GM21576 (cell line): ENCODE data around the gene C8G.

Experiments
- ATAC-seq: cut with Tn5 transposase; IDR thresholded peaks from one replicate; pipeline ENCODE4 v1.9.1; 2021; ENCODE audit warnings: mild to moderate bottlenecking, moderate library complexity; ENCODE audit not compliant: unreplicated experiment

The C8G gene

DNA sequence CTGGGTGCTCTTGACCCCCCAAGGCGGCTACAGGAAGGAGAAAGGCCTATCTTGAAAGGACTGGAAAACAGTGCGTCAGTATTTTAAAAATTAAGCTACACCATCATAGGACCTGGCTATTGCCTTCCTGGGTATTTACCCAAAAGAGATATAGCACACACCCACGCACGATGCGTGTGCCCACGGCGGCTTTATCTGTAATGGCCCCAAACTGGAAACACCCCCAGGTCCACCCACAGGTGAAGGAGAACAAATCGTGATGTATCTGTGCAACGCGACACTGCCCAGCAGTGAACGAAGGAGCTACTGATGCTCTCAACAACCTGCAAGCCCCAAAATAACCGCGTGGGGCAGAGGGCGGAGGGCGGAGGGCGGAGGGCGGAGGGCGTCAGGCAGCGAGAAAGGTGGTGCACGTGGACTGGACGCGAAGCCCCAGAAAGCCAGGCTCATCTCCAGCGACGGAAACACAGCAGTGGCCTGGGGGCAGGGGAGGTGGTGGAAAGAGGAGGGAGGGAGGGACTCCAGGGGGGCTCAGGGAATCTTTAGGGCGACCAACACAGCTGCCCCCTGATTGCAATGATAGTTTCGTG lies 19.9 kb downstream of the C8G start:
- no peak for ATAC-seq

DNA sequence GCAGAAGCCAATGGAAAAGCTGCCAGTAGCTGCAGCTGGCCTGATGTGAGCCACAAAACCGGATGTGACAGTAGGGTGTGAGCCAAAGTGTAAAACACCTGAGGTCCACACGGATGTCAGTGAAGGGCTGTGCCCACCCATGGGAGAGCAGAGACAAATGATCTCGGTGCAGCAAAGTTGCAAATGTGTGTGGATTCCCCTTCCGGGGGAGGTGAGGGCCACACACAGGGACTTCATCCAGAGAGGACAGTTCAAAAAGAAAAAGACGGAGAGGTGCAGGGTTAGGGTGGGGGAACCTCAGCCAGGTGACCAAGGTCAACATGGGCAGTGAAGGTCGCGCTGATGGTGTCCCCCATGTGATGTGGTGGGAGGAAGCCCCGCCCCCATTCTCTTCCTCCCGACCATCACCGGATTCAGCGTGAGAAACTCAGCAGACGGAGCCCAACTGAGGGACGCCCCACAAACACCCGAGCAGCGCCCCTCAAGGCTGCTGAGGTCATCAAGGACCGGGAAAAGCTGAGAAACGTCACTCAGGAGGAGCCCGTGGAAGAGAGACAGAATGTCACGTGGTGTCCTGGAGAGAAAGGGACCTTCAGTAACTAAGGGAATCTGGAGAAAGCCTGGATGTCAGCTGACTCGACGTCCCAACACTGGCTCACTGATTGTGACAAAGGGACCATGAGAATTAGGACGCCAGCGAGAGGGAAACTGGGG lies 20.9 kb downstream of the C8G start:
- no peak for ATAC-seq

DNA sequence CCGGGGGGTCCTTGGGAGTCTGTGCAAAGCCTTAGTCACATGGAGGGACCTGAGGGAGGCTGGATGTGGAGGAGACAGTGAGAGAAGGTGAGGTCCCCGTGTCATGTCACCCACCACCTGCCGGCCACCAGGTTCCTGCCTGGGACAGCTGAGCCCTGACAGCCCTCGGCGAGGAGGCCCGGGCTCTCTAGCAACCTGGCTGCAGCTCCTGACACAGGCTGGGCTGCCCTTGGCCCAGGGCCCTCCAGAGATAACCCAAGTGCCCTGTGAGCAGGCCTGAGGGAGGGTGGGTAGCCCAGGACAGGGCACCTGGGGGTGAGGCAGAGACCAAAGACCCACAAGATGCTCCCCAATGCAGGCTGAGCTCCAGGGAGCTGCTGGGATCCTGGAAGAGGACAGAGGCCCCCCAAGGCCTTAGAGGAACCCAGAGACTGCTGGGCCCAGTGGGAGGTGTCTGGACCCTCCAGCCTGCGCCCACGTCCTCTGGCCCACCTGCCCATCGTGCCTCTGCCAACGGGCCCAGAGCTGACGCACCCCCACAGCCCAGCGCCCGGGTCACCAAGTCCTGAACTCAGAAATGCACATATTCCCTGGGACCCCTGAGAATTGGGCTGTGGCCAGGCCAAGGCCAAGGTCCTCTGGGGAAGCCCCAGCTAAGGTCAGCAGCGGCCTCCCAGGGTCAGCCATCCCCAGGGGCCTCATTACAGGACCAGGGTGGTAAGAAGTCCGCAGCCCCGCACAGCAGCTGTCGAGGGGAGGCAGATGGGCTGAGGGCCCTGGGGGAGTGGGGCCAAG lies 23.5 kb downstream of the C8G start:
- no peak for ATAC-seq

DNA sequence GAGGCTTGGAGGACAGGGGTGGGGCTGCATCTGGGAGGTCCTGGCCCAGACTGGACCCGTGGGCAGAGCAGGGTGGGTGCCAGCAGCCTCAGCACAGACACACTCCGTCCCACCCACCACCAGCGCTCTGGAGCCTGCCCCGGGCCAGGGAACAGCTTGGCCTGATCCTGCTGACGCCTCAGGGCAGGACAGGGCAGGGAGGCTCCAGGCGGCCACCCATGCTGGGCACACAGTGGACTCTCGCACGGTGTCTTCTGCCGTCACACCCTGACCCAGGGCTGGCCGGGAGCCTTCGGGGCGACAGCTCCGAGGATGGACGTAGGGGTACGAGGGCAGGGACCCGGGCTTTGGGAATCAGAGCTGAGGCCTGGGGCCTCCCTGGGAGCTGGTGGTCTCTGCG lies 24.1 kb downstream of the C8G start:
- ATAC-seq, result no peak

DNA sequence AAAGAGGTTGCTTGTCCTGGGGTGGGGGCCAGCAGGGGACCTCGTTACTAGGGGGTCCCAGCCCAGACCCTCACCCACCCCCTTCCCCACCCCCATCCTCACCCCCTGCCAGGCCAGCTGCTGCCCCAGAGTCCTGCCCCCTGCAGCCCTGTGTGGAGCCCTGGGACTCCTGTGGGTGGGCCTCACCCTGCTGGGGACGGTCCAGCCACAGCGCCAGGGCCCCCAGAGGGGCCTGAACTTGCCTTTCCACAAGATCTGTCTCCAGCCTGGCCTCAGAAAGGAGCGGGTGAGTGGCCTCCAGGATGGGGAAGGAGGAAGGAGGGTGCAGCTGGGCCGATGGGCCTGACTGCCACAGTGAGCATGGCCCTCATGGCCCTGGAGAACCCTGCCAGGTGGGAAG lies 24.7 kb downstream of the C8G start:
- no peak for ATAC-seq

DNA sequence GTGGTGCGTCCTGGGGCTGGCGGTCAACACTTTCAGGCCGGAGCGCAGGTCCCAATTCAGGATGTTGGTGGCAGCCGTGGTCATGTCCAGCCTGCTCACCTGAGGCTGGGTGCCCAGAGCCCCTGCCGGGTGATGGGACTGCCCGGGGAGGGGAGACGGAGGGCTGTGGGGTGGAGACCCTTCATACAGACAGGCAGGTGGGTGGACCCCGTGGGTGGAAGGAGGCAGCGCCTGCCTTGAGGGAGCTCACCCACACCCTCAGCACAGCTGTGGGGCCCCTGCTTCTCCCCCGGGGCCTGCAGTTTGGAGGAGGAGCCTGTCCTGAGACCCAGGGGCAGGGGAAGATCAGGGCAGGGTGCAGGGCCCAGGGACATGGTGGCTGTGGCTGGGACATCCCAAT lies 25.3 kb downstream of the C8G start:
- ATAC-seq, result no peak

DNA sequence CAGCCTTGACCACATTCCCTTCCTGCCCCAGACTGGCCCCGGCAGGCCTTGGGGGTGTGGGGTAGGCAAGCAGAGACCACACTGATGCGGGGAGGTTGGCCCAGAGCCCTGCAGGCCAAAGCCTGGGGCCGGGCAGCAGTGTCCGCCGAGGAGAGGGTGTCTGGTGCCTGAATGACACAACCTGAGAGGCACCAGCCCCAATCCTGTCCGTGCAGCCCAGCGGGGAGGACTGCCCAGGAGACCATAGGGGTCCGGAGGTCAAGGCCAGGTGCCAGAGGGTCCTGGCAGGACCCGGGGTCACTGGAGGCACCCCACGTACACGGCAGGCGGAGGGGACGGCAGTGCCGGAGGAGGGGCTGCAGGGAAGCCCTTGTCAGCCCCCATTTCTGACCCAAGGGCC lies 26.7 kb downstream of the C8G start:
- no peak for ATAC-seq

DNA sequence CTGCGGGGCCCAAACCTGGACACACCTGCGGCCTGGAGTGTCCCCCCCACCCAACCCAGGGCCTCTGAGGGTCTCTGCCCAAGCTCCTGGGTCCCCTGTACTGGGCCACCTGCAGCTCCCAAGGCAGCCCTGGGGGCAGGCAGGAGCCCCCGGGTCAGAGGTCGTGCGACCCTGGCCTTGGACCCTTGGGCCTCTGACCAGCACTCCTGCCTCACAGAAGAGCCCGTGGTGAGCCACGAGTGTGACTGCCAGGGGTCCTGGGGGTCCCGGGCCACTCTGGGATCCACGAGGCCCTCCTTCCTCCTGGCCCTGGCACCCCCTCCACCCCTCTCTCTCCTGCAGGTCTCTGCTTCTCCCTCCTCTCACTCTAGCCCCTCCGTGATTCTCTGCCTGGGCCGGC lies 27.3 kb downstream of the C8G start:
- no peak for ATAC-seq

DNA sequence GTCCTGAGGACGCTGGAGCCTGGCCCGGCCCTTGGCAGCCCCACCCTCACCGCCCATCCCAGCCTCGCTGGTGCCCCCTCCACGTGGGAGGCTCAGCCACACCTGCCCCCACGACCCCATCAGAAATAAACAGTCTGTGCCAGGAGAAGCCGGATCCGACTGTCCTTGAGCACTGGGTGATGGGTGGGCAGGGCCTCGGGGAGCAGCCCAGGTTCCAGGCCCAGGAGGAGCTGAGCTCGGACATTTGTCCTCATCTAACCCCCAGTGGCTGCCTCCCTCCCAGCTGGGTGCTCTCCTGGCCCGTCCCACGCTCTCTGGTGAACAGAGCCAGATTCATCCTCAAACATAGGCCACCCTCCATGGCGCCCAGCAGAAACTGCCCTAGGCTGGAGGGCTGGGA lies 27.7 kb downstream of the C8G start:
- no peak for ATAC-seq

DNA sequence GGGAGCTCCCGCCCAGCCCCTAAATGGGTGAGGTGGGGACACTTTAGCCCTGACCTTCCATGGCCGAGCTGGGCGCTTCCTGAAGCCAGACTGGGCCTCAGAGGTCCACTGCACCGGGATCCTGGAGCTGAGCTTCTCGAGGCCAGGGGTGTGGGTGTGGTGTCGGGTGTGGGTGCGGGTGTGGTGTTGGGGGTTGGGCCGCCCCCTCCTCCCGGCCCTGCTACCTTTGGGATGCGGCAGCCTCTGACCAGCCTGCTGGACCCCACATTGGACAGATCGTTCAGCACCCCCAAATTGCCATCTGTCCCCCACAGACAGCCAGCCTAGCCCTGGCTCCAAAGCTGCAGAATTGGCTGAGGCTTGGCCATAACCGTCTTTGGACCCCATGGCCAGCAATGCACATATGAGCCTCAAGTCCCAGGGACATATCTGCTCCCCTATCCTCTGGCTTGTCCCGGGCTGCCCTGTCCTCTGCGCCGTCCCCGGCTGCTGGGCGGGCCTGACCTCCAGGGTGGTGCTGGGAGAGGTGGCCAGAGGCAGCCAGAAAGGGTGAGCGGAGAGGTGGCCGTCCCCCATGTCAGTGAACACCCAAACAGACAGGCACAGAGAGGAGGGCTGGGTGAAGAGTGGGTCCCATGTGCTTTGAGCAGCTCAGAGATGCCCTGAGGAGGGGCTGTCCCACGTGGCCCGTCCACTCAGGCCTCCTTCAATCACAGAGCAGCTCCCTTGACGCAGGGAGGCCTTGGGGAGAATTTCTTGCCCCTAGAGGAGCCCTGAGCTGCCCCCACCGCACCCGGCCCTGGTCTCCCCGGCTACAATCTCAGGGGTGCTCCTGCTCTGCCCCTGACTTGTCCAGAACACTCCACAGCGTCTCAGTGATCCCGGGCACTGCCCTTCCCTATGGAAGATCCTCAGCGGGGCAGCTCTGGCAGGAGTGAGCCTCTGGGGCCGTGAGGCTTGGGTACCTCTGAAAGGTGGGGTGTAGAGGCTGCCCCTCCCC lies 28.9 kb downstream of the C8G start:
- no peak for ATAC-seq

DNA sequence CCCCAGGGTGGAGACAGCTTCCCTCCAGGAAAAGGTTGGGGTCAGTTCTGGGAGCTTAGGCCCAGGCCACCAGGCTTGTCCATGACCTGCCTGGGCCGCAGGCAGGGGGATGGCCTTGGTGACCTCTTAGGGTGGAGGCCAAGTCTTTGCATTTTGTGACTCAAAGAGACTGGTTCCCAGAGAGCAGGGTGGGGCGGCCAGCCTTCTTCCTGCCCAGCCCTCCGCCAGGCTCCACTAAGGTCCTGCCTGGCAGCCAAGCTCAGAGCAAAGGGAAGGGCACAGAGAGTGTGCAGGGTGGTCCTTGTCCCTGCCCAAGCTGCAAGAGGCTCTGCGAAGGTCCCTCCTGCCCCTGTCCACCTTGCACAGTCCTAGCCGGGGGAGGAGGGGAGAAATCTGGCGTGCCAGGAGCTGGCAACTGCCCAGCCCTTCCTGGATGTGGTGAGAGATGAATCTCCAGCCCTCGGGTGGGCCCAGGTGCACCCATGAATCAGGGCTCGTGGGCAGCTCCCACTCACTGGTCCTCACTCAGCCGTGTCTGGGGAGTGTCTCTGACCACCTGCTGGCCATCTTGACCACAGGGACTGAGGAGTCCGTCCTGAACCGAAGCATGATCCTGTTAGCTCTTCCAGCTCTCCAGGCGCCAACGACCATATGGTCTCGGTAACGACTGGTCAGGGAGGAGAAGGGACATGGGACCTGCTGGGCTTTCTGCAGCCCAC lies 29.9 kb downstream of the C8G start:
- no peak for ATAC-seq

DNA sequence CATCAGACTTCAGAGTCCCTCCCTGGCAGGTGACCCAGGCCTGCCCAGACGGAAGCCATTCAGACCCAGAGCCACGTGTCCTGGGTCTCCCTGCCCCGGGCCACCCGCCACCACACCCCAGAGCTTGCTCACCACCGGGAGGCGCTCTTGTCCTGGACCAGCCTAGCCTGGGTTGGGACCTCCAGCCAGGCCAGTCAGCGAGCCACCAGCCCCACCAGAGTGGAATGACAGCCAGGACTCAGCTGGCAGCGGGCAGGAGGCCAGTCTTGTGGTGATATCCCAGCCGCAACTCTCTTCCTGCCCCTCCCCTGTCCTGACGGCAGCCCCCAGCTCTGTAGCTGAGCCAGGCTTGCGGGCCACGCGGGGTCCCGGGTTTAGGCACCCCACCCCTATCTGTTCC lies 30.6 kb downstream of the C8G start:
- ATAC-seq, result no peak

DNA sequence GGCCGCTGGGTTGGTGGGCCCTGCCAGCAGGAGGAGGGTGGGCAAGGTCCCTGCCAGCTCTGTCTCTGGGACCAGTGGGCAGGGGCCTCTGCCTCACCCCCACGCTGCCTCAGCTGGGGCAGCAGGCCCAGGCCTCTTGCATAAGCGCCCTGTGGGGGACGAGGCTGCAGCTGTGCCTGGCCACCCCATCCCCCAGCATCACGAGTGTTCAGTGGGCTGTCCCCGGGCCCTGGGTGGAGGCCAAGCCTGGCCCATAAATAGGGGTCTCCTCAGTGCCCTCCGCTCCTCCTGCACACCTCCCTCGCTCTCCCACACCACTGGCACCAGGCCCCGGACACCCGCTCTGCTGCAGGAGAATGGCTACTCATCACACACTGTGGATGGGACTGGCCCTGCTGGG lies 32.2 kb downstream of the C8G start, which contains the start of gene PTGDS:
PTGDS (plus strand) TSS at position 282 of the 400 bp plus-strand sequence; CDS start at position 357, 75 bp downstream.
- ATAC-seq, result no peak

DNA sequence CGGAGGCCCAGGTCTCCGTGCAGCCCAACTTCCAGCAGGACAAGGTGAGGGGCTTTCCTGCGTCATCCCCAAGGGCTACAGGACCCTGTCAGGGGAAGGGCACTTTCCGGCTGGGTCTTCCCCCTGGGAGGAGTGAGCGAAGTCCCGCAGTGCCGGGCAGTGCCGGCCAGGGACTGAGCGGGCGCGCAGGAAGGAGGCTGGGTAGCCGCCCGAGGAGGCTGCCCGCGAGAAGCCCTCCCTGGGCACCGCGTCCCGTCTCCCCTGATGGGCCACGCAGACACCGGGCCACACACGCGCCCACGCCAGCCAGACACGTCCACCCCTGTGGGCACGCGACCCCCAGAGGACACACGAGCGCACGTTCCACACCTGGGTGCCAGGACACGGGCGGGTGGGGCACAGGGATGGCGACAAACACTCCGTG lies 32.6 kb downstream of the C8G start:
- ATAC-seq, result no peak

DNA sequence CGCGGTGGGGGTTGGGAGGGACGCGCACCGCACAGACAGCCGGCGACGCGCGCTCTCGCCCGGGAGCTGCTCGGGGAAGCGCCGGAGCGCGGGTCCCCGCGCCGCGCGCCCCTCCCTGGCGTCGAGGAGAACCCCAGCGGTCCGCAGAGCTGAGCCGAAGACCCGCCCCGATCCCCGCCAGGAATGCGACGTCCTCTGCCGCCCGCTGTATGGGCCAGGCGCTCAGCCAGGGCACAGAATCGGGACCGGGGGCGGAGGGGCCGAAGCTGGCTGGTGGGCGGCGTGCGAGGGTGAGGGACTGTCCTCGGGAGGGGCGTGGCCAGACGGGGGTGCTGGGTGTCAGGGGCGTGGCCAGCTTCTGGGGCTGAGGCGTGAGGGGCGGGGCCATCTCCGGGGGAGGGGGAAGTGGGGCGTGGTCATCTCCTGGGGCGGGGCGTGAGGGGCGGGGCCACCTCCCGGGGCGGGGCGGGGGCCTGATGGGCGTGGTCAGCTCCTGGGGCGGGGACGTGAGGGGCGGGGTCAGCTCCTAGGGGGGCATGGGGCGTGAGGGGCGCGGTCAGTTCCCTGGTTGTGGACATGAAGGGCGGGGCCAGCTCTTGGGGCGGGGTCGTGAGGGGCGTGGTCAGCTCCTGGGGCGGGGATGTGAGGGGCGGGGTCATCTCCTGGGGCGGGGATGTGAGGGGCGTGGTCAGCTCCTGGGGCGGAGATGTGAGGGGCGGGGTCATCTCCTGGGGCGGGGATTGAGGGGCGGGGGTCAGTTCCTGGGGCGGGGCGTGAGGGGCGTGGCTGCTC lies 33.2 kb downstream of the C8G start:
- no peak for ATAC-seq

DNA sequence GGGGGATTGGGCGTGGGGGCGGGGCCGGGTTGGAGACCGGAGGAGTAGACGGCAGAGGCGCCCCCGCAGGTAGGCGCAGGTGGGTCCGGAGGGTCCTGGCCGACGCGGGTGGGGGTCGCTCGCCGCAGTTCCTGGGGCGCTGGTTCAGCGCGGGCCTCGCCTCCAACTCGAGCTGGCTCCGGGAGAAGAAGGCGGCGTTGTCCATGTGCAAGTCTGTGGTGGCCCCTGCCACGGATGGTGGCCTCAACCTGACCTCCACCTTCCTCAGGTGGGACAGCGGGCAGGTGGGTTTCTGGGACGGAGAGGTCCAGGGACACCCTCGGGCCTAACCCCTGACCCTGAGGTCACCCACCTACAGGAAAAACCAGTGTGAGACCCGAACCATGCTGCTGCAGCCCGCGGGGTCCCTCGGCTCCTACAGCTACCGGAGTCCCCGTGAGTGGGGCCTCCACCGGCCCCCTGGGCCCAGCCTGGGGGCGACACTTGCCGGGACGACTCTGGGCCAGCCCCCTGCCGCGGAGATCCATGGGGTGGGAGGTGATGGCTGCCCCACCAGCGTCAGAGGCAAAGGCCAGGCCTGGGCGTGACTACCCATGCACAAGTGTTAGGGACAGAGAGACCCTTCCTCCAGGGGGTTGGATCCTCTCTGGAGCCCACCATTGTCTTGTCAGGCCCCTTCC lies 34.0 kb downstream of the C8G start:
- no peak for ATAC-seq

DNA sequence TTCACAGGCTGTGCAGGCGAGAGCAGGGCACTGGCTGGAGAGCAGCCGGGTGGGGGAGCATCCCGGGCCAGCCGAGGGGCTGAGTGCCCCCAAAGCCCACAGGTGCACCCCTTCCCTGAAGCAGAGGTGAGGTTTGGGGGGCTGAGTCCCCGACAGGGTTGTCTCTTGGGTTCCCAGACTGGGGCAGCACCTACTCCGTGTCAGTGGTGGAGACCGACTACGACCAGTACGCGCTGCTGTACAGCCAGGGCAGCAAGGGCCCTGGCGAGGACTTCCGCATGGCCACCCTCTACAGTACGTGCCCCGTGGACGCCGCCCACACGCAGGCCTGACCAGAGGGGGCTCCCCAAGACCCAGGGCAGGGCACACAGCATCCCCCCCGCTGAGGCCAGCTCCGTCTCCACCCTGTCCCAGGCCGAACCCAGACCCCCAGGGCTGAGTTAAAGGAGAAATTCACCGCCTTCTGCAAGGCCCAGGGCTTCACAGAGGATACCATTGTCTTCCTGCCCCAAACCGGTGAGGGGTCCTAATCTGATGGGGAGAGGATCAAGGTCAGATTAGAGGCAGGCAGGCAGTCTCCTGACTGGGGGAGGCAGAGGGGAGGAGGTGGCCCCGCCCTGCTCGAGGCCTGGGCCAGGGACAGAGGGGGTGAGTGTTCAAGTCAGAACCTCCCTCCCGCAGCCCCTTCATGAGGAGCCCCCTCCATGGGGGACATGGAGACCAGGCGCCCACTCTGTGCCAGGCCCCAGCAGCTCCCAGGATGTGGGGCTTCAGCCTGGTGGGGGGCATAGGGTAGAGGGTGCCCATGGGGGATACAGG lies 34.9 kb downstream of the C8G start:
- ATAC-seq, result no peak
